Mesendoderm (in vitro differentiated cells): ENCODE data around the gene TAGLN.

Source experiments
- DNase-seq: peaks from one replicate; pipeline ENCODE4 v3.0.0; 2013
- H2AK5ac ChIP-seq: 2 replicates; pipeline ENCODE4 v1.6.1; 2013; ENCODE audit warnings: low read length, inconsistent platforms
- H2BK120ac ChIP-seq: 2 replicates; pipeline ENCODE4 v1.6.1; 2013; ENCODE audit warnings: low read depth, mild to moderate bottlenecking, low read length, moderate library complexity, mixed read lengths
- H2BK15ac ChIP-seq: replicated peaks from 2 replicates; pipeline ENCODE4 v1.6.1; 2013; ENCODE audit warnings: low read depth, mild to moderate bottlenecking, moderate library complexity
- H2BK5ac ChIP-seq: 2 replicates; pipeline ENCODE4 v1.6.1; 2013; ENCODE audit warnings: low read length, inconsistent platforms
- H3K18ac ChIP-seq: 2 replicates; pipeline ENCODE4 v1.6.1; 2013; ENCODE audit warnings: mild to moderate bottlenecking, low read length, mixed read lengths
- H3K23ac ChIP-seq: one replicate; pipeline ENCODE4 v1.6.1; 2013; ENCODE audit warnings: low read length
- H3K27ac ChIP-seq: 2 replicates; pipeline ENCODE4 v1.5.1; 2013; ENCODE audit warnings: low read depth, mild to moderate bottlenecking, inconsistent platforms, low read length, moderate library complexity
- H3K27me3 ChIP-seq: 2 replicates; pipeline ENCODE4 v1.6.1; 2013; ENCODE audit warnings: low read length, control low read depth, mild to moderate bottlenecking, inconsistent platforms; ENCODE audit not compliant: insufficient read depth, poor library complexity
- H3K36me3 ChIP-seq: 2 replicates; pipeline ENCODE4 v1.6.1; 2013; ENCODE audit warnings: low read length, inconsistent platforms; ENCODE audit not compliant: control insufficient read depth, insufficient read depth
- H3K4ac ChIP-seq: one replicate; pipeline ENCODE4 v1.6.1; 2013; ENCODE audit warnings: low read depth, mild to moderate bottlenecking, low read length, moderate library complexity
- H3K4me1 ChIP-seq: 2 replicates; pipeline ENCODE4 v1.6.1; 2013; ENCODE audit warnings: low read depth, low read length, inconsistent platforms; ENCODE audit not compliant: control insufficient read depth
- H3K4me2 ChIP-seq: 2 replicates; pipeline ENCODE4 v1.6.1; 2013; ENCODE audit warnings: low read length
- H3K4me3 ChIP-seq: 2 replicates; pipeline ENCODE4 v1.5.1; 2013; ENCODE audit warnings: mild to moderate bottlenecking, low read length
- H3K56ac ChIP-seq: one replicate; pipeline ENCODE4 v1.6.1; 2013; ENCODE audit warnings: low read length
- H3K79me1 ChIP-seq: 2 replicates; pipeline ENCODE4 v1.6.1; 2013; ENCODE audit warnings: low read length, inconsistent platforms
- H3K79me2 ChIP-seq: 2 replicates; pipeline ENCODE4 v1.6.1; 2013; ENCODE audit warnings: mild to moderate bottlenecking, low read length; ENCODE audit not compliant: control insufficient read depth, insufficient read depth
- H3K9ac ChIP-seq: 2 replicates; pipeline ENCODE4 v1.6.1; 2013; ENCODE audit warnings: low read length, inconsistent platforms
- H4K5ac ChIP-seq: one replicate; pipeline ENCODE4 v1.6.1; 2013; ENCODE audit warnings: low read length
- H4K8ac ChIP-seq: one replicate; pipeline ENCODE4 v1.6.1; 2013; ENCODE audit warnings: low read depth, mild to moderate bottlenecking, control low read depth, low read length, moderate library complexity
- WGBS: extraction: QIAGEN DNeasy Blood & Tissue Kit; methylation state at CpG from one replicate; pipeline ENCODE4 v1.1.7; 2013; ENCODE audit warnings: low lambda C conversion rate, missing lambda C conversion rate; ENCODE audit not compliant: insufficient coverage; ENCODE audit errors: extremely low coverage; 5-methylcytosine and 5-hydroxymethylcytosine counted together

Gene TAGLN

DNA sequence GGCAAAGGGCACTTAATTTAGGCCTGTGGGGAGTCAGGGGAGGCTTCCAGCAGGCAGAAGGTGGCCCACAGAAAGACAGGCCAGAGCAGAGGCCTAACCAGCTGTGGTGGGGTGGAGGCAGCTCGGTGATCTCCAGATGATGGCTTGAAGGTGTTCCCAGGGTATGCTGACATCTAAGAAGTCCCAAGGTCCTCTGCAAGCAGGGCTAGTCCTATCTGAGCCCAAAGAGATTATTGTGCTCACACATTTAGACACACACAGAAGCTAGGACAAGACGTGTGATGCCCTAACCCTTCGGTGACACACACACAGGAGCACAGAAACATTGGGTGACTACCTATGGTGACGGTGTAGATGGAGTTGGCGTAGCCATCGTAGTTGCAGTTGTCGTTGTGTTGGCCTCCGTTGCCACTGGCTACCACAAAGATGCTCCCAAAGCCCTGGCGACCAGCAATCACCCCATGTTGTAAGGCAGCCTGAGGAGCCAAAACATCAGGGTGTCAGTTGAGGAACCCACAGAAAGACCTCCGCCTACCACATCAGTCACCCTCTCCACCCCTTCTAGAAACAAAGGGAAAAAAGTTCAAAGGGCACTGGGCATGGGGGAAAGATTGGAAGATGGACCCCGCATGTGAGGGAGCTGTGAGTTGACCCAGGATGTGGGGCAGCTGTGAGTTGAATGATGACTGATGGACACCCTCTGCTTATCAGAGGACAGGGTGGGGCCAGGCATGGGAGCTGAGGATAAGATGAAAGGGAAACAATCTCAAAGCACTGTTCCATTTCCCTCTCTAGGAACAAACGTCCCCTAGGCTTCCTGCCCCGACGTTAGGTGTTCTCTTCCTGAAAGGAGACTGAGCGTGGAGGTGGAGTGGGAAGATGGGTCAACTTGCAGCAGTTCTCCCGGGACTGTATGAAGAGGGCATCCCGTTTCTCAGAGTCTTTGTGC is 24.8 kb downstream of the TAGLN start:
- no peak overlapping the region for H3K4ac ChIP-seq
- no peak overlapping the region for H2BK120ac ChIP-seq
- no peak overlapping the region for H3K23ac ChIP-seq
- H4K5ac ChIP-seq: no peak overlapping the region
- H2BK5ac ChIP-seq: no peak overlapping the region
- no peak overlapping the region for H3K56ac ChIP-seq
- no peak for DNase-seq
- WGBS: no CpG with 5 or more reads among the region's 17 CpGs
- no peak overlapping the region for H2AK5ac ChIP-seq
- H2BK15ac ChIP-seq: no peak overlapping the region
- H3K4me3 ChIP-seq: no peak overlapping the region
- H3K4me2 ChIP-seq: no peak overlapping the region
- no peaks in the 10 kb centered on the region for H3K79me1 ChIP-seq
- H3K18ac ChIP-seq: no peak overlapping the region
- no peak overlapping the region for H3K9ac ChIP-seq
- no peak overlapping the region for H3K27ac ChIP-seq
- H3K36me3 ChIP-seq: peaks cover 21% of the 10 kb centered on the region
- H3K27me3 ChIP-seq: no peaks in the 10 kb centered on the region
- H3K79me2 ChIP-seq: no peaks in the 10 kb centered on the region
- H4K8ac ChIP-seq: no peak overlapping the region
- H3K4me1 ChIP-seq: no peaks in the 10 kb centered on the region

GRCh38 chr11:117225553-117226170 is 26.5 kb downstream of the TAGLN start:
- WGBS: no CpG with 5 or more reads among the region's 9 CpGs
- Histone ChIP-seq H3K79me1 (peaks cover 7% of the 10 kb centered on the region), H3K18ac (no peak overlapping the region), H3K4ac (no peak overlapping the region), H3K79me2 (peaks cover 4% of the 10 kb centered on the region), H2BK5ac (no peak overlapping the region), H3K4me3 (no peak overlapping the region), H3K4me1 (no peaks in the 10 kb centered on the region), H3K4me2 (no peak overlapping the region), H4K8ac (no peak overlapping the region), H3K56ac (no peak overlapping the region), H3K27ac (no peak overlapping the region), H3K9ac (no peak overlapping the region), H3K36me3 (peaks cover 20% of the 10 kb centered on the region), H3K27me3 (no peaks in the 10 kb centered on the region), H2BK120ac (no peak overlapping the region), H2AK5ac (no peak overlapping the region), H3K23ac (no peak overlapping the region), H4K5ac (no peak overlapping the region), H2BK15ac (no peak overlapping the region)
- DNase-seq: no peak

DNA sequence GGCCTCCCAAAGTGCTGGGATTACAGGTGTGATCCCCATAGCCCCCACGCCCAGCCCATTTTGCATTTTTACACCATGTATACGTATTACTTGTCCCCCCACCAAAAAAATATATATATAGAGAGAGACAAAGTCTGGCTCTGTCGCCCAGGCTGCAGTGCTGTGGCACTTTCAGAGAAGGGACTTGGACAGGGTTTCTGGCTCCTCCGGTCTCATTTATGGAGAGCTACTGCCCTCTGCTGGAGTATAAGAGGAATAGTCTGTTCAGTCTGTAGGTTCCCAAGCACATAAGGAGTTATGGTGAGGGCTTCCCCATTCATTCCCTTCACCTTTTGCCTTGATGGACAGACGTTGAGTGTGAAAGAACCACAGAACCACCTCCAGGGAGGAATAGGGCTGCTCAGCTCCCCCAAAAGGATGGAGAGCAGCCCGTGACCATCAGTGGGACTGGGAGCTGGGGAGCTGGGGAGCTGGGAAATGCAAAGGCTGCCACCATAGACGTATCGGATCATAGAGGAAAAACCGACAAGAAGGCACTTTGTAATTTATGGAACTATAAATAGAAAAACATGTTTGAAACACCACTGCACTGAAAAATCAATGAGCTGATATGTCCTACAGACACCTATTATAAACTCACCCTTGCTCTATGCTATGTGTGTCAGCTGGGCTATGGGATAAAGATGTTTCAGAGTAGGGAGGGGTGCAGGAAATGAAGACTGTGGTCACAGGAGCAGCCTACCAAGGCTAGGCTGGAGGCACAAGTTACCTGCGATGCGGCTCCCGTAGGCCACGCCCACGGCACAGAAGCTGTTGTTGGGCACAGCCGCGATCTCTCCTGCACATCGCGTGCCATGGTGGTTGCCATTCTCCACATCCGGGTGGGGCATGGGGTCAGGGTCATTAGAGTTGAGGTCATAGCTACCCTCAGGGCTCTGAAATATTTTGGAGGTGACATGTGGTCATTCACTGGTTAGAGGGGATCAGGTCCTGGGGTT is 27.5 kb downstream of the TAGLN start:
- WGBS: no CpG with 5 or more reads among the region's 19 CpGs
- no peak overlapping the region for H3K27ac ChIP-seq

DNA sequence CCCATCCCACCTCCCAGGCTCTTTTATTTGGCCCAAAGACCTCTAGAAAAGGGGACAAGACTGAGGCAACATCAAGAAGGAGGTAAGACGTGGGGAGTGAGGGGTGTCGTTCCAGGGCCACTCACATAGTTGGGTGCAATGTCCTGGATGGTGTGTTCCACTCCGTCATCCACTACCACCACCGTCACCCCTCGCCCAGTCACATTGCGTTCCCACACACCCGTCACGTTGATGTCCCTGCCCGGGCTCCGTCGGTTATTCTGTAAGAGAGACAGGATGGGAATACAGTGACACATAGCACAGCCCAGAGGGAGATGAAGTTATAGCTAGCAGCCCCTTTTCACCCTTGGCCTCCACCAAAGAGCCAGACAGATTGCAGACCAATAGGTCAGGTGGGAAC is 28.9 kb downstream of the TAGLN start:
- no peak overlapping the region for H2BK120ac ChIP-seq
- H3K79me1 ChIP-seq: peaks cover 15% of the 10 kb centered on the region
- no peaks in the 10 kb centered on the region for H3K4me1 ChIP-seq
- H2AK5ac ChIP-seq: no peak overlapping the region
- no peak overlapping the region for H3K4me2 ChIP-seq
- no peak overlapping the region for H2BK15ac ChIP-seq
- H3K79me2 ChIP-seq: peaks cover 17% of the 10 kb centered on the region
- H2BK5ac ChIP-seq: no peak overlapping the region
- H3K18ac ChIP-seq: no peak overlapping the region
- H3K4ac ChIP-seq: no peak overlapping the region
- H3K4me3 ChIP-seq: no peak overlapping the region
- no peak overlapping the region for H3K9ac ChIP-seq
- no peaks in the 10 kb centered on the region for H3K27me3 ChIP-seq
- WGBS: no CpG with 5 or more reads among the region's 11 CpGs
- H4K8ac ChIP-seq: no peak overlapping the region
- no peak for DNase-seq
- H3K56ac ChIP-seq: no peak overlapping the region
- H3K27ac ChIP-seq: no peak overlapping the region
- no peak overlapping the region for H3K23ac ChIP-seq
- no peak overlapping the region for H4K5ac ChIP-seq
- H3K36me3 ChIP-seq: peaks cover 15% of the 10 kb centered on the region

More for the DNA sequence above, 27.5 kb downstream of the TAGLN start:
- Histone ChIP-seq H2AK5ac (no peak overlapping the region), H3K27me3 (no peaks in the 10 kb centered on the region), H3K4ac (no peak overlapping the region), H3K4me1 (no peaks in the 10 kb centered on the region), H2BK120ac (no peak overlapping the region), H2BK5ac (no peak overlapping the region), H2BK15ac (no peak overlapping the region), H3K4me2 (no peak overlapping the region), H3K79me1 (peaks cover 14% of the 10 kb centered on the region), H3K79me2 (peaks cover 14% of the 10 kb centered on the region), H3K56ac (no peak overlapping the region), H4K8ac (no peak overlapping the region), H3K4me3 (no peak overlapping the region), H4K5ac (no peak overlapping the region), H3K36me3 (peaks cover 15% of the 10 kb centered on the region), H3K23ac (no peak overlapping the region), H3K18ac (no peak overlapping the region), H3K9ac (no peak overlapping the region)
- peak; percentile 85 for DNase-seq

GRCh38 chr11:117229411-117229810 is 30.2 kb downstream of the TAGLN start:
- Histone ChIP-seq H3K79me1 (peaks cover 17% of the 10 kb centered on the region), H3K9ac (no peak overlapping the region), H3K79me2 (peaks cover 19% of the 10 kb centered on the region), H3K4ac (no peak overlapping the region), H3K4me1 (no peaks in the 10 kb centered on the region), H3K23ac (no peak overlapping the region), H2BK5ac (no peak overlapping the region), H2BK15ac (no peak overlapping the region), H3K4me2 (no peak overlapping the region), H2AK5ac (no peak overlapping the region), H4K5ac (no peak overlapping the region), H3K27ac (no peak overlapping the region), H3K56ac (no peak overlapping the region), H4K8ac (no peak overlapping the region), H3K36me3 (peaks cover 6% of the 10 kb centered on the region), H2BK120ac (no peak overlapping the region), H3K27me3 (no peaks in the 10 kb centered on the region), H3K18ac (no peak overlapping the region), H3K4me3 (no peak overlapping the region)
- no CpG with 5 or more reads among the region's 12 CpGs for WGBS
- no peak for DNase-seq
